ENCODE data around the gene ABLIM3.
"Not testable (repeated sequence)": the region's sequence is repeated elsewhere in the genome, so short reads cannot be mapped to it uniquely, and the experiment has no call there.

ABLIM3 gene

DNA sequence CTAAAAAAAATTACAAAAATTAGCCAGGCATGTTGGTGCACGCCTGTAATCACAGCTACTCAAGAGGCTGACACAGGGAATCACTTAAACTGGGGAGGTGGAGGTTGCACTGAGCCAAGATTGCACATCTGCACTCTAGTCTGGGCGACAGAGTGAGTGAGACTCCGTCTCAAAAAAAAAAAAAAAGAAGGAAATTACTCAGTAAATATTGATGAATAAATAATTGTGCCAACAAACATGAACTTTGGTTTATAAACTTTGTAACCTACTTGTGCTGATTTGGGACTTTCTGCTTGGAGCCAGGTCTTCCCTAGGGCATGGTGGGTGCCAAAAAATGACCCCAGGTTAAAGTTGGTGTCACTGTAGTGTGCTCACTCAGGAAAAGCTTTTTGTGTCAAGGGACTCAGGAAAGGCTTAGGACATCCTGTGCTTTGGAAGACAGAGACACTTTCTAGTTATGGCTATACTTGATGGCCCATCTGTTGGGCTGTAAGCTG lies 19.0 kb downstream of the ABLIM3 start:
- no peak for DNase-seq

DNA sequence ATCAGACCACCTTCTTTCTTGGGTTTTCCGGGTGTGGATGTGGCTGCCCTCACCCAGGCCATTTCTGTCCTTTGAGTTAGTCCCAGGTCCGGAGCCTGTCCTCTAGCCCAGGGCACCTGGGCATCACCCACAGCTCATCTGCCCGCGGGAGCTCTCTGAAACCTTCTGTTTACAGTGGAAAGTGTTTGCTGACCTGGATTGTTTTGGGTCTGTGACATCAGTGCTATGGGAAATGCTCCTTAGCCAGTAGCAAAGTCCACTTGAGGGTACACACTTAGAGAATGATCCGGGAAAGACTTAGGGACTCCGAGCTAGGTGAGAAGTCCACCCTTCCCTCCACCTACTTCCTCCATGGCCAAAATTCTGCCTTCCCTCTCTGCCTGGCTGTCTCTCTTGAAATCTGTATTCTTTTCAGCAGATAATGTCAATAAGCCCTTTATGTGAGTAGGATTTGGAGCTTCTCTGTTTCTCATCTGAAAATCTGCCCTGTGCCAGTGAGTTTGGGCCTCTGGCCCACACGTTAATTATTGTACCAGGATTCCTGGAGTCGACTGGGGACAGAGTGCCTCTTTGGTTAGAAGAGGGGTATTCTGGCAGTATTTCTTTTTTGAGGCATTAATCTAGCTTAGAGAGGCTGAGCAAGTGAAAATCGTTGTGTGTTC lies 19.9 kb downstream of the ABLIM3 start:
- no peak for DNase-seq

DNA sequence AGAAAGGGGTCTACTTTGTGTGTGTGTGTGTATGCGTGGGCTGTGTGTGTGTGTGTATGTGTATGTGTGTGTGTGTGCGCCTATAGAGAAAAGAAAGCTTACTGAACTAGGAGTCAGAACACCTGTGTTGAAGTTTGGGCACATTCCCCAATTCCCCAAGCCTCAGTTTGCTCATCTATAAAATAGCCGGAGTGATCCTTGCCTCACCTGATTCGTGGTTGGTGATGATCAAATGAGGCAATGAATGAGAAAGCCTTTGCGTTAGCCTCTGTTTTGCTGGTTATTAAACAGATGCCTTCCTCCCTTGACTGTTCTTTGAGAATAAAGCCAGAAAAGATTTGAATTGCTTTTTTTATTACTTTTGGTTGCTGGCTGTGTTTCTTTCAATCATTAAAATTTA lies 20.6 kb downstream of the ABLIM3 start:
- no peak for DNase-seq

DNA sequence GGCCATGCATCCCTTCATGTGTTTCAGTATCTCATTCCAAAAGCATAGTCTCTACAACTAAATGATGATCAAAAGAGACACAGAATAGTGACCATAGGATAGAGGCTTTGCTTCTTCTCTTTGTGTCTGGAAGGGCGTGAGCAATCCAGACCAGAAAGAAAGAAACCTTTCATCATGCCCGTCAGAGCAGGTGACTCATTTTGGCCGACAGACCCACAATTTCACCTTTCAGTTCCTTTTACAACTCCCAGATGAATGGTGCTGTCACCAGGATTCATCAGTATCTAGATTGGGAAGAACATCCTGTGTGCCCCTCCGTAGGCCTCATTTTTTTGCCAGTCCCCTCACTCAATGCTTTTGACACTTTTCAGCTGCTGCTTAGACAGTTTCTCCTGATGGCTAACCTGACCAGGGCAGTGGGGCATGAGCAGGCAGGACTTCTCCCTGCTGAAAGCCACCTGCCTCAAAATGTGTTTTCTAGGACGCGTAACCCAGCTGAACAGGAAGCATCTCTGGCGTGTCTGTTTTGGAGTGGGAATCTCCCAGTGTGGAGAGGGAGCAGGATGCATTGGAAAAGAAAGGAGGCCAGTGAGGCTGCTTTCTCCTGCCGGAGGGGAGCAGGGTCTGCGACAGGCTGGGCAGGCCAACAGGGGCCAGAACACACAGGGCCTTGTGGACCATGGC lies 21.2 kb downstream of the ABLIM3 start:
- DNase-seq = no peak

DNA sequence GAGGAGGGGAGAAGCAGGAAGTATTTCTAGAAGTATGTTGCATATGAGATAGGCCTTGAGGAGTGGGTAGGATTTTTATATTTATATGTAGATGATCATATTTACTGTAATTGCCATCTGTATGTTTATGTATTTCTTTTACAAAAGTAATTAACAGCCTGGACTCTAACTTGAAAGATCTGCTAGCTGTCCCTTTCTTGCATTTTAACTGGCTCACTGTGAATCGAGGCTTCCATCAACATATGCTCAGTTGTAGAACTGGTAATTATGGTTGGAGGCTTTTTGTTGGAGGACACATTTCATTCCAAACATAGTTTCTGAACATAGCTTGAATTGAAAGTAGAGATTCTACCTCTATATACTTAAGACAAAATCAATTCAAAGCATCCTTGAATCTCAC lies 23.4 kb downstream of the ABLIM3 start:
- no peak for DNase-seq

DNA sequence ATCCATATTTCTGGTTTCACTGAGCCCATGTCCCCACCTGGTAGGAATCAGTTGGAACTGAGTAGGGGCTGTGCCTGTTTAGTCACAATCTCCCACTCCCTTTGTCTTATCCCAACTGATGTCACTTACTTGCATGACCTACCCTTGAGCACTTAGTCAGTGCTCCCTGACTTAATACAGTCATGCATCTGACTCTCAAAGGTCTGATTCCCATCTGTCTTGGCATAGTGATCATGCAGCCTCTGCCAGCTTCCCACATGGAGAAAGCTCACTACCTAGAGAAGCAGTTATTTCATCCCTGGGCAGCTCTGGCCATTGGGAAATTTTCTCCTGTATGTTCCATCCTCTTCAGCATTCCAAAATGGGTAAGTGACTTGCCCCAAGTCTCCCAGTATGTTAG lies 24.8 kb downstream of the ABLIM3 start:
- no peak for DNase-seq

DNA sequence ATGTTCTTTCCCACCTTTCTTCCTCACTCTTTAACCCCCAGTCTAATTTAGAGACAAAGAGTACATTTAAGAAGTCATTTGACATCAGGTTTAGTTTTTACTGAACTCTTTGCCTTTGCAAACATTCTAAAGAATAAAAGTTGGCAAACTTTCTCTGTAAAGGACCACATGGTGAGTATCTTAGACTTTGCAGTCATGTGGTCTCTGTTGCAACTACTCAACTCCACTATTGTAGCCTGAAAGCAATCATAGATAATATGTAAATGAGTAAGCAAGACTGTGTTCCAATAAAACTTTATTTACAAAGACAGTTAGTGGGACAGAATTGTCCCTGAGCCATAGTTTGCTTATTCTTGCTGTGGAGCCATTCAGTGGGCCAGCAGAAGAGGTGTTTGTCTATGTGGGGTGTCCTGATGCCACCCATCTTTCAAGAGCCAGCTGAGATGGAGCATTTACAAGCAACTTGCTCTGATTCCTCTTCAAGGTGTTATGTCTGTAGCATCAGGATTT lies 25.4 kb downstream of the ABLIM3 start:
- no peak for DNase-seq

DNA sequence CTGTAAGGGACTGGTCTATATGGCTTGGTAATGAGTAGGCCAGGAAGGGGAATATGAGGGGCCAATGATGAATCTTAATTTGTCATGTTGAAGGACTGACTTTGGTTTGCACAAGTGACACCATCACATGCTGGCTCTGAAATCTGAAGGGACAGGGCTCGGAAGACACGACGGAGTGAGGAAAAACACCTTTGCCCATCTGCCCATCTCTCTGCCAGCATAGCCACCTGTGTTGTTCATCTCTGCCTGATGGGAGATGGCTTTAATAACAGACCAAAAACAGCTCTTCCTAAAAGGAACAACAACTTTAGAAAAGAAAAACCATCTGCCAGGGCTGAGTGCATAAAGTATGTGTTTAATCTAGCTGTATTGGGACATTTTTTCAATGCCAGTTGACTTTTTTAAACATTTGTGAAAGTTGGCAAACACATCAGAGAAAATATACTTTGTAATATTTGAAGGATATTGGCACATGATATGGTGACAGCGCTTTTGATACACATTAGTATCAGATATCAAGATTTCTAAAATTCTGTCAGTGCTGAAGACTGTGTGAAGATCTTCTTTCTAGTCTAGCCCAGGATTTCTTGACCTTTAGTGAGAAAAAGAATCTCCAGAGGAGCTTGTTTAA lies 27.1 kb downstream of the ABLIM3 start:
- no peak for DNase-seq

DNA sequence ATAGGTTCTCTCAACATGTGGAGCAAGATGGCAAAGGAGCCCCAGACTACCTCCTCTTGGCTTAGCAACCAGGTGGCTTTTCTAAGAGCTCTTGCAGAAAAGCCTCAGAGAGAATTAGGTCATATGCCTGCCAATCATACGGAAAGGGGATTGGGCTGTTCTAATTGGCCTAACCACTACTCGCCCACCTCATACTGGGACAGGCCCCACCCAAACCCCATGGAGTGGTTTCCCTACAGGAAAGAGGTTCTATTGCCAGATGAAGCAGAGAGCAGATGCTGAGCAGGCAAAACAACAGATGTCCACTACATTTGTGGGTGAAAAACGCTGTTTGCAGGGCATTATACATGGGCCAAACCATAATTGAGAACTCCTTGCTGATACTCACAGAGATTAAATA lies 29.0 kb downstream of the ABLIM3 start:
- no peak for DNase-seq

DNA sequence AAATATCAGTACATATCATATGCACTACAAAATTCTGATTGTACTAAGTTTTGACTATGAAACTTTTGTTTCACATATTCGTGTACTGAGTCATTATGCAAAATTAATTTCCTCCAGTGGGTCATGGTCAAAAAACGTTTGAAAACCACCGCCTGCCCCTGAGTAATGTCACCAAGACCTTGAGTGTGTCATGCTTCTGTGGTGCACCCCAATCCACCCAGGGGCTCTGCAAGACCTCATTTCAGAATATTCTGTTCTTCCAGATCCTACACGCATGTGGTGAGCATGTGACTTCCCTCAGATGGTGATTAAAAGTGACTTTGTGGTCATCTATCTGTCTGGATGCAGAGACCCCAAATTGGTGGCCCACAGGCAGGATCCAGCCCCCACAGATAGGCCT lies 31.0 kb downstream of the ABLIM3 start:
- peak; percentile 40 for DNase-seq

DNA sequence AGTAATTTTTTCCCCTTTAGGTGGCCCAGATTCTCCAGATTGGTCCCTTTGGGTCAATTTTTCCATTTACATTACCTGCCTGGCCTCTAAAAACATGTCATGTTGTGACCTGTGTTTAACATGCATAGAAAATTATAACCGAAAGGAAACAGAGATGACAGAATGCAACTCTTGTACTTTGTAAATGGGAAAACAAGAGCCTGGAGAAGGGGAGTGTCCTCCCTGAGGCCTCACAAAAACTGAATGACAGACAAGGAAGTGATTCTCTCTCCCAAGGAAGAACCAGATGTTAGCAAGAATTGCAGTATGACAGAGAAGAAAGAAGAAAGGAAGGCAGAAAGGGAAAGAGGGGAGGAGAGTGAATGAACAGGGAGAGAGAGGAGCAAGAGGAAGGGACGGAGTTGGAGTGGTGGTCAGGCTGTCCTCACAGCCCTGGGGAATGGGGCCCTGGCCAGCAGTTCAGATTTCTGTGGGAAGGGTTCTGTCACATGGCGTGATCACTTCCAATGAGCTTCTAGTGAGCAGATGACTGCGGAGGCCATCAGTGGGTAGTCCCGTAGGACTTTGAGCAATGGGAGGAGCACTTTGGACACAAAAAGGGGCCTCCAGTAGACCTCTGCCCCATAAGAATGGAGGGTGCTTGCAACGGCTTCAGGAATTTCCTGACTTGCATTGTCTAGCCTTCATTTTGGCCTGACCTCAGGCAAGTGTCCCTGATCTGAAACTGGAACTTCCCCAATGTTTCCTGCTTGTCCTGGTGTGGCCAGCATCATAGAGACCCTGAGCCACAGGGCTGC lies 31.6 kb downstream of the ABLIM3 start:
- DNase-seq = no peak

DNA sequence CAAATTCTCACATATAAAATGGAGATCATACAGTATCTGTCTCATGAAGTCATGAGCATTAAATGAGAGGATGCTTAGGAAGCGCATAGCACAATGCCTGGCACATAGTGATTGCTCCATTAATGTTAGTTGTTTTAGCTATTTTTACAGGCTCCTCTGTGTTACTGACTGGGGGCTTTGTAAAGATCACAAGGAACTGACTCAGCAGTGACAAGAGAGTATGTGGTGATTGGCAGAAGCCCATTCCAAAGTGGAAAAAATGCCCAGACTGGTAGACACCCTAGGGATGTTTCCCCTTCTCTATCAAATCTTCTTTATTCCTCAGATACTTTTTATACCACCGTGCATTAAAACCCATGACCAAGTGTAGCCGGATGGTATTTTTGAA lies 33.5 kb downstream of the ABLIM3 start:
- DNase-seq = no peak

DNA sequence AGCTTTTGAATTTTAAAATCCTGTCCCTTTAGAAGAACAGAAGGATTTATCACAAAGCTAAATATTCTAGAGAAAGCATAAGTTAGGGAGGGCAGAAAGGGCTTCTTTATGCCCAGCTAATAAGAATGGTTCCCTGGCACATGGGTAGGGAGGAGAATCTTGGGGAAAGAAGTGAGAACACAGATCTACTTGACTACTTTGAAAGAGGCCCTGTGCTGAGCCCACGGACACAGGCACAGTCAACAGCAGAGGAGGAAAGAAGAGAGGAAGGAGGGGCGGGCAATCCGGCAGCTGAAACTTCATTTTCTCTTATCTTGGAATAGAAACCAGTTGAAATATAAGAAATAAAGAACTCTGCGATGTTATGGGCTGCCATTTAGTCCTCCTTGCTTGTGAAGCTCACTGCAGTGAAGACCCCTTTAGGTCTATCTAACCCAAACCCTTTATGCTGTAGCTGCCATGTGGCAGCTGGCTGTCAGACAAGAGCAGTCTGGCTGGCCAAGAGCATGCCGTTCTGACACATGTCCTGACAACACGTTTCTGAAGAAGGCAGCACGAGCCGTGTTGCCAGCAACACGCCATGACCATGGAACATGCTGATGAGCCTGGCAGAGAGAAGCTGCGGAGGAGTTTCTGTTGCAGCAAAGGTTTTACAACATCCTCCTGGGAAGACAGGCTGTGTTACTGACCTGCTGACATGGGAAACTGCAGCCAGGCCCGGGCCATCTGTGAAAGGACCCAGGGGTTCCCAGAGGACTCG lies 34.2 kb downstream of the ABLIM3 start:
- DNase-seq = no peak

DNA sequence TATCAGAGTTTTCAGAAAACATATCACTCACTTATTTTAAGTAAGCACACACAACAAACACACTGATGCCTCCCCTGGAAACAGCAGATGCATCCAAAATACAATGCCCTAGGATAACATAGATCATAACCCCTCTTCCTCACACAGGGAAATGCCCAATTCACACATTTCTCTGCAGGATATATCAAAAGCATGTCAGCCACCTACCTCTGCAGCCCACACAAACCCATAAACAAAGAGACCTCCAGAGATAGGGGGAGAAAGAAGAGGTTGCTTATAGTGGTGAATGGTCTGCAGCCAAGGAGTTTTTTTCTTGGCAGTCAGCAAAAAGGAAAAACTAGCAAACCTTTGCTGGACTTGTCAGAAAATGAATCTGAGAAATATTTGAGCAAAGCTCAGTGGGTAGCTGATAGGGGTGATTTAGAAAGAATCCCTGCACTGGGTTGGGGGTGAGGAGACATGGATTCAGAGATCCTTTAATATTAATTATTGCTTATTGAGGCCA lies 36.1 kb downstream of the ABLIM3 start:
- no peak for DNase-seq

DNA sequence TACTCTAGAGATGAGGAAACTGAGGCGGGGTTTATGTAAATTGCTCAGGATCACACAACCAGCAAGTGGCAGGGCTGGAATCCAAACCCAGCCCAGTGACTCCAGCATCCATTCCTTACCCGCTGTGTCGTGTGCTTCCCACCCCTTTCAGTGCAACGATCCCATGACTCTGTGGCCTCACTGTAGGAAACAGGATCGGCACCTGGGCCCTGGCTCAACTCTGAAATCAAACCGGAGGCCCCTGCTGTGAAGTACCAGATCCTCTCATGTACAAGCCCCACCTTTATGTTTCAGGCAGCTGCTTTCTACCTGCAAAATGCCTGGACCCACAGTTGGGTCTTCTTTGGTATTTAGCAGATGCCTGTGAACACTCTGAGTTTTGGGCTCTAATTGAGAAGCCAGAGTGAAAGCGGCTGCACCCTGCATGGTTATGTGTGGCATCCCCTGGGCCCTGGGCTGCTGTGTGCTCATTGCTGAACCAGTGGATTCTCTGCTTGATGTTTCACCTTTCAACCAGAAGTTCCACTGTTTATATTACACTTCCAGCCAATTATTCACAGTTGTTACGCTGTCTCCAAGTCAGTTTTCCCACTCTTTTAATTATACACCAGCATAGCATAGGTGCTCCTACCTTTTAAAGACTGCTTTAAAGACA lies 36.7 kb downstream of the ABLIM3 start:
- no peak for DNase-seq

DNA sequence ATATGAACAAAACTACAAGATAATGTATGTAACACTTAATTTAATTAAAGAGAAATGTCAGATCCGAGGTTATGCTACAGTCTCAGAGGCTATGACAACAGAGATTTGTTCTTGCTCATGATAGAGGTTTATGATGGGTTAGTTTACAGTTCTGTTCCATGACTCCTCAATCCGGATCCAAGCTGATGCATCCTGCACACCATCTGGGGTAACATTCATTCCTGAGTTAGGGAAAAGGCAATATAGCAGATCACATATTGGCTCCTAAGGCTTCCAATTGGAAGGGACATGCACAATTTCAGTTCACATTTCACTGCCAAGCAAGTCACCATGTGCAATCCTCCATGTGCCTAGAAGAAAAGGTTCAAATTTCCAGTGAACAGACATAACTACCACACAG lies 40.4 kb downstream of the ABLIM3 start:
- no peak for DNase-seq

DNA sequence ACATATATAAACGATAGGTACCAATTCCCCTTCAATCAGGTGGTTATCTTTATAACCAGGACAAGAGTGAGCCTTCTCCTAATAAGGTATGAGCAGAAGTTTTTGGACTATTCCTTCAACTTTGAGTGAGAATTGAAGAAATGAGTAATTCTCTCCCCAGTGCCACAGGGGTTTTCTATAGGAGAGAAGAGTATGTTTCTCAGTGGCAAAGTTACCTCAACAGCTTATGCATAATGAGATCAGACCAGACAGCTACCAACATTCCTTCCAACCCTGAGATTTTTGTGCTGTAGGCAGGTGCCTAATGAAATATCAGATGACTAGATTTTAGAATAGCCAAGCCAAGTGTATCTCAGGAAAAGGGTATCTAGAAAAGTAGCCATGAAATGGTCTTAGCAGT lies 40.9 kb downstream of the ABLIM3 start:
- no peak for DNase-seq

DNA sequence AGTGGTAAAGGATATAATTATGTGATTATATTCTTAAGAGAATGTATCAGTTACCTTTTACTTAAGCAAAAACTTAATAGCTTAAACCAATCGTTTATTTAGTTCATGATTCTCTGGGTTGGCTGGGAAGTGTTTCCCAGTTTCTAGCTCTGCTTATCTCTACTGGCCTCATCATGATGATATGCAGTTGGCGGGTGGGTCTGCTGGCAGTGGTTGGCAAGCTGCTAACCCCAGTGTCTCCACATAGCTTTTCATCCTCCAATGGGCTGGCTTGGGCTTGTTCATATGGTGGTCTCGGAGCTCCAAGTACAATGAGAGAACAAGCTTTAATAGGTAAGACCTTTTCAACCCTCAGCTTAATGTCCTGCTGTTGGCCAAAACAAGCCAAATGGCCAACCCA lies 43.8 kb downstream of the ABLIM3 start:
- no peak for DNase-seq

DNA sequence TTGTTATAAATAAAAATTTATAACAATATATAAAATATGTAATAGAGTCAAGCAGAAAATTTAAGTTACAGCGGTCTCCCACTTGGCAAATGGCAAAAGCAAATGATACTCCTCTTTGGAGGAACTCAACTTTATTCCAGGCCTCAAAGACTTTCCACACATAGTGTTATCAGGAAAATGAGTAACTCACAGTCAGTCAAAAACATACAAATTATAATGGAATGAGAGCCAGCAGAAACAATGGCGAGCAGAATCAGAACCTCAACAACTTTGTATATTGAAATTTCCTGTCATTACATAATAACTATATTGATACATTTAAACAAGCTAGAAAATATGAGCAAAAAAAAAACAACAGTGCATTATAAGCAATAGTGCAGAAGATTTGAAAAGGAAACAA lies 45.2 kb downstream of the ABLIM3 start:
- DNase-seq = no peak

DNA sequence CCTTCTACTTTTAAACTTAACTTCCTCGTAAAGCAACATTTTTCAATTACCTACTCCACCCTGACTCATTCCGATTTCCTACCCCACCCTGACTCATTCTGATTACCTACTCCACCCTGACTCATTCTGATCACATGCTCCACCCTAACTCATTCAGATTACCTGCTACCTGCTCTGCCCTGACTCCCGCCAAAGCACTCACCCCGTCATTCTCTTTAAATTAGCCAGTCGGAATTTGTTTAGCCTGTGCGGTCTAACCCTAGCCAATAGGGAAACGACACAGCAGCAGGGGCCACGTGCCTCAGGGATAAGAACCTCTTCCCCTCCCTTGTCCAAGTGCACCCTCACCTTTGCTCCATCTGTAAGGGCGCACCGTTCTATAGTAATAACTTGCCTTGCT lies 46.3 kb downstream of the ABLIM3 start:
- DNase-seq = not testable (repeated sequence)

DNA sequence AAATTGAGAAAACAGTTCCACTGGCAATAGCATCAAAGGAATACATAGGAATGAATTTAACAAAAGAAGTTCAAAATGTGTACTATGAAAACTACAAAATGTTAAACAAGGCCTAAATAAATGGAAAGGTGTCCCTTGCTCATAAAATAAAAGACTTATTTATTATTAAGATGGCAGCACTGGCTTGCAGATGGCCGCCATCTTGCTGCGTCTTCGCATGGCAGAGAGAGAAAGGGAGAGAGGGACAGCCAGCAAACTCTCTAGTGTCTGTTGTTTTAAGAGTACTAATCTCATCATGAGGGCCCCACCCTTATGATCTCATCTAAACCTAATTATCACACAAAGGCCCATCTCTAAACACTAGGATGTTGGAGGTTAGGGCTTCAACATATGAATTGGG lies 47.1 kb downstream of the ABLIM3 start:
- no peak for DNase-seq
